Measurements from ENCODE around the gene PSMD6. TPM values are rescaled to one million over a fixed set of nuclear protein-coding genes. Genes with fewer than 3 reads are reported as not detected.

Gene PSMD6
- total RNA-seq, 2 donors from 2014 or later: 99.7 to 109 TPM

GRCh38 chr3:64048631-64049061 is 25.4 kb upstream of the PSMD6 start:
- H3K9me3 Mint-ChIP-seq: no peaks in the 10 kb centered on the region
- no peak overlapping the region for H3K4me3 ChIP-seq (ENCODE audit: low read length)
- H3K9ac ChIP-seq (ENCODE audit: extremely low read depth, low read length, poor library complexity, severe bottlenecking): no peak overlapping the region
- H3K4me1 ChIP-seq (ENCODE audit: control insufficient read depth, insufficient read depth, low read length): peaks cover 9% of the 10 kb centered on the region
- DNase-seq: peak; percentile 55
- H3K27me3 ChIP-seq (ENCODE audit: control insufficient read depth, insufficient read depth, low read length, poor library complexity, severe bottlenecking): no peaks in the 10 kb centered on the region
- peak overlapping the region; percentile 70 for H3K27ac Mint-ChIP-seq
- H3K27me3 Mint-ChIP-seq (ENCODE audit: insufficient read depth): peaks cover 3% of the 10 kb centered on the region
- H3K27ac ChIP-seq (ENCODE audit: low read depth, low read length): no peak overlapping the region
- H3K4me1 Mint-ChIP-seq: peaks cover 49% of the 10 kb centered on the region
- TF ChIP-seq, protein P1, sequence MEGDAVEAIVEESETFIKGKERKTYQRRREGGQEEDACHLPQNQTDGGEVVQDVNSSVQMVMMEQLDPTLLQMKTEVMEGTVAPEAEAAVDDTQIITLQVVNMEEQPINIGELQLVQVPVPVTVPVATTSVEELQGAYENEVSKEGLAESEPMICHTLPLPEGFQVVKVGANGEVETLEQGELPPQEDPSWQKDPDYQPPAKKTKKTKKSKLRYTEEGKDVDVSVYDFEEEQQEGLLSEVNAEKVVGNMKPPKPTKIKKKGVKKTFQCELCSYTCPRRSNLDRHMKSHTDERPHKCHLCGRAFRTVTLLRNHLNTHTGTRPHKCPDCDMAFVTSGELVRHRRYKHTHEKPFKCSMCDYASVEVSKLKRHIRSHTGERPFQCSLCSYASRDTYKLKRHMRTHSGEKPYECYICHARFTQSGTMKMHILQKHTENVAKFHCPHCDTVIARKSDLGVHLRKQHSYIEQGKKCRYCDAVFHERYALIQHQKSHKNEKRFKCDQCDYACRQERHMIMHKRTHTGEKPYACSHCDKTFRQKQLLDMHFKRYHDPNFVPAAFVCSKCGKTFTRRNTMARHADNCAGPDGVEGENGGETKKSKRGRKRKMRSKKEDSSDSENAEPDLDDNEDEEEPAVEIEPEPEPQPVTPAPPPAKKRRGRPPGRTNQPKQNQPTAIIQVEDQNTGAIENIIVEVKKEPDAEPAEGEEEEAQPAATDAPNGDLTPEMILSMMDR (conservative IDR thresholded peaks at IDR 0.05): no peak
- no peaks in the 10 kb centered on the region for H3K36me3 ChIP-seq (ENCODE audit: control insufficient read depth, insufficient read depth, low read length)
- no peaks in the 10 kb centered on the region for H3K9me3 ChIP-seq (ENCODE audit: control insufficient read depth, low read length)
- no peak overlapping the region for H3K4me3 Mint-ChIP-seq
- H3K36me3 Mint-ChIP-seq (ENCODE audit: low read depth): peaks cover 2% of the 10 kb centered on the region
- 50 to 66% methylated on average over 1 to 3 of the region's 3 CpGs for WGBS, 2 experiments (ENCODE audit: insufficient coverage in 1 of 2, insufficient read length in 1 of 2)

DNA sequence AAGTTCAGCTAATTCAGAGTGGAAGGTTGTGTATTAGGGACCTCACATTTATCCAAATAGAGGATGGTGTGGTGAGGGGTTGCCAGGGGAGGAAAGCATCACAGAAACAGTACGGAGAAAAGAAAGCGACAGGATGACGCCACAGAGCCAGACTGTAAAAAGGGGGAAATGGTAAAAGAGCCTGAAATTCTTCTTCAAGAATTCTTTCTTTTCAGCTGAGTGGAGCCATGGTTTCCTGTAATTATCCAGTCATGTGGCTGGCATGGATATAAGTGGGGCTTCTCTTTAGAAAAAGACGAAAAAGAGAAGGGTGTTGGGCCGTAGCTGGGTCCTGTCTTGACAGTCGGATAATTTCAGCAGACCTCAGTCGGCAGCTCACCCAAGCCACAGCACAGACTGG is 24.5 kb upstream of the PSMD6 start:
- Histone ChIP-seq H3K27me3 (ENCODE audit: control insufficient read depth, insufficient read depth, low read length, poor library complexity, severe bottlenecking) (no peaks in the 10 kb centered on the region), H3K4me3 (ENCODE audit: low read length) (no peak overlapping the region), H3K27ac (ENCODE audit: low read depth, low read length) (peak overlapping the region; percentile 66), H3K9ac (ENCODE audit: extremely low read depth, low read length, poor library complexity, severe bottlenecking) (no peak overlapping the region), H3K36me3 (ENCODE audit: control insufficient read depth, insufficient read depth, low read length) (no peaks in the 10 kb centered on the region), H3K9me3 (ENCODE audit: control insufficient read depth, low read length) (no peaks in the 10 kb centered on the region), H3K4me1 (ENCODE audit: control insufficient read depth, insufficient read depth, low read length) (peaks cover 5% of the 10 kb centered on the region)
- no peak overlapping the region for H3K4me3 Mint-ChIP-seq
- no peak overlapping the region for H3K27ac Mint-ChIP-seq
- peaks cover 2% of the 10 kb centered on the region for H3K36me3 Mint-ChIP-seq (ENCODE audit: low read depth)
- WGBS, 2 experiments (ENCODE audit: insufficient coverage in 1 of 2, insufficient read length in 1 of 2): 78 to 91% methylated on average over 6 to 7 of the region's 7 CpGs
- H3K4me1 Mint-ChIP-seq: peaks cover 46% of the 10 kb centered on the region
- peaks cover 3% of the 10 kb centered on the region for H3K27me3 Mint-ChIP-seq (ENCODE audit: insufficient read depth)
- no peaks in the 10 kb centered on the region for H3K9me3 Mint-ChIP-seq
- TF ChIP-seq, protein P1 (conservative IDR thresholded peaks at IDR 0.05): no peak
- no peak for DNase-seq

GRCh38 chr3:64046996-64047594 is 23.8 kb upstream of the PSMD6 start:
- Mint-ChIP-seq H3K4me1 (peaks cover 44% of the 10 kb centered on the region), H3K36me3 (ENCODE audit: low read depth) (peaks cover 2% of the 10 kb centered on the region), H3K9me3 (no peaks in the 10 kb centered on the region), H3K4me3 (no peak overlapping the region), H3K27ac (no peak overlapping the region), H3K27me3 (ENCODE audit: insufficient read depth) (peaks cover 3% of the 10 kb centered on the region)
- Histone ChIP-seq H3K36me3 (ENCODE audit: control insufficient read depth, insufficient read depth, low read length) (no peaks in the 10 kb centered on the region), H3K9ac (ENCODE audit: extremely low read depth, low read length, poor library complexity, severe bottlenecking) (no peak overlapping the region), H3K4me1 (ENCODE audit: control insufficient read depth, insufficient read depth, low read length) (peaks cover 5% of the 10 kb centered on the region), H3K9me3 (ENCODE audit: control insufficient read depth, low read length) (no peaks in the 10 kb centered on the region), H3K27me3 (ENCODE audit: control insufficient read depth, insufficient read depth, low read length, poor library complexity, severe bottlenecking) (no peaks in the 10 kb centered on the region), H3K27ac (ENCODE audit: low read depth, low read length) (peak overlapping the region; percentile 2), H3K4me3 (ENCODE audit: low read length) (no peak overlapping the region)
- no peak for DNase-seq
- WGBS, 2 experiments (ENCODE audit: insufficient coverage in 1 of 2, insufficient read length in 1 of 2): 64 to 76% methylated on average over 5 to 6 of the region's 6 CpGs
- TF ChIP-seq, protein P1 (conservative IDR thresholded peaks at IDR 0.05): no peak

Measured in endodermal cell (in vitro differentiated cells).